Thyroid gland (tissue), 4 donors: ENCODE results near the gene ADARB1.

Experiments used
- CTCF ChIP-seq, 6 experiments: fragments of 200-600 bp in 3 of 6; fragments of 450-650 bp in 3 of 6; sonication (generic) in 3 of 6; IDR thresholded peaks; one replicate each; pipeline ENCODE4 v1.5.1; 2016 to 2019; ENCODE audit warnings: antibody characterized with exemption in 6 of 6, mild to moderate bottlenecking in 2 of 6, inconsistent platforms in 1 of 6, moderate library complexity in 1 of 6
- POLR2A ChIP-seq, 2 donors: fragments of 450-650 bp; IDR thresholded peaks; one replicate each; pipeline ENCODE4 v1.6.1; 2017; ENCODE audit warnings: antibody characterized with exemption in 2 of 2, mild to moderate bottlenecking in 2 of 2, moderate library complexity in 1 of 2

- TF ChIP-seq CTCF (IDR thresholded peaks at IDR 0.05): no peak
- no peak for TF ChIP-seq POLR2A (IDR thresholded peaks at IDR 0.05)
Observed at GRCh38 chr21:45176141-45176540, 101.8 kb downstream of the ADARB1 start.
